Spinal cord (tissue), 10 donors: ENCODE measurements around the gene PDZRN3. TPM values are rescaled to one million over a fixed set of nuclear protein-coding genes. Genes with fewer than 3 reads are reported as not detected.
A peak's percentile ranks its signal among the peaks of the same experiment; 100 is the strongest.

Experiments
- DNase-seq, 6 donors: peaks; one replicate each; pipeline versions ENCODE4 v3.0.0 to v3.0.0-alpha.2; 2013 to 2015; ENCODE audit warnings: low spot score in 6 of 6, low read depth in 4 of 6
- H3K27ac ChIP-seq: one replicate; pipeline ENCODE4 v1.5.1; 2013; ENCODE audit warnings: low read depth, low read length, control low read depth
- H3K27me3 ChIP-seq: one replicate; pipeline ENCODE4 v1.6.1; 2013; ENCODE audit warnings: low read length; ENCODE audit not compliant: control insufficient read depth, insufficient read depth
- H3K36me3 ChIP-seq: one replicate; pipeline ENCODE4 v1.6.1; 2013; ENCODE audit warnings: low read length; ENCODE audit not compliant: control insufficient read depth, insufficient read depth
- H3K4me1 ChIP-seq: one replicate; pipeline ENCODE4 v1.6.1; 2013; ENCODE audit warnings: low read length; ENCODE audit not compliant: control insufficient read depth, insufficient read depth
- H3K4me3 ChIP-seq: one replicate; pipeline ENCODE4 v1.5.1; 2013; ENCODE audit warnings: low read depth, low read length, control low read depth
- H3K9me3 ChIP-seq: one replicate; pipeline ENCODE4 v1.6.1; 2013; ENCODE audit warnings: low read length; ENCODE audit not compliant: control insufficient read depth, insufficient read depth
- WGBS: methylation state at CpG from one replicate; pipeline ENCODE4 v1.1.5; 2013; ENCODE audit warnings: missing lambda C conversion rate; ENCODE audit not compliant: insufficient coverage; 5-methylcytosine and 5-hydroxymethylcytosine counted together
- polyA plus RNA-seq, 2 donors: library from polyadenylated mRNA; unstranded; fragments of 120-200 nt; gene quantifications; one replicate each; pipeline ENCODE4 v1.2.1, GENCODE V29; 2013; ENCODE audit not compliant: insufficient read length in 2 of 2
- total RNA-seq, 2 donors: library from RNA; depleted of rRNA in 1 of 2; stranded (reverse); fragments of 120-200 nt in 1 of 2; fragments of >200 nt in 1 of 2; gene quantifications; one replicate each; pipeline versions ENCODE4 v1.2.3 to v1.2.4, GENCODE V29; 2013 to 2014
- donor health status: healthy.

PDZRN3 gene
- total and polyA plus RNA-seq, 4 donors, result 21.8 to 83.6 (median 30.2) TPM

DNA sequence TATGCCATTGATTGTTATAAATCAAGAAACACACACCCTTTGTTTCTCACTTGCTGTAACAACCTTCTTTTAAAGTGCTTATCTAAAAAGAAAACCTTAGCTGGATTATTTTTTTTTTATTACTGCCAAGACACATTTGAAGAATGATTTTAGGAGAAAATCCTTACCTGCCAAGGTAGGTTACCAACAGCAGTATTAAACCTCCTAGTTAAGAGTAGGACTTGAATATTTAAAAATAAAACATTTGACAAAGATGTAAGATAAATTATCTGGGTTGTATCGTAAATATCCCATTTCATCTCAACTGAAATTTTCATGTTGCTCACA lies 192.1 kb downstream of the PDZRN3 start:
- Histone ChIP-seq H3K27ac (no peak overlapping the region), H3K4me3 (no peak overlapping the region), H3K27me3 (no peaks in the 10 kb centered on the region), H3K4me1 (peaks cover 8% of the 10 kb centered on the region), H3K36me3 (no peaks in the 10 kb centered on the region), H3K9me3 (no peaks in the 10 kb centered on the region)
- no peak for DNase-seq
- no CpG with 5 or more reads among the region's 1 CpG for WGBS

- Histone ChIP-seq H3K9me3 (no peaks in the 10 kb centered on the region), H3K4me3 (peak overlapping the region; percentile 2), H3K36me3 (no peaks in the 10 kb centered on the region), H3K27me3 (no peaks in the 10 kb centered on the region), H3K27ac (no peak overlapping the region), H3K4me1 (peaks cover 8% of the 10 kb centered on the region)
- peak in 3 of 6 donors; percentile 29 to 88 (median 65) for DNase-seq
- WGBS, result 72% methylated on average over 3 of the region's 9 CpGs
Observed at GRCh38 chr3:73432023-73432705, 192.6 kb downstream of the PDZRN3 start.

DNA sequence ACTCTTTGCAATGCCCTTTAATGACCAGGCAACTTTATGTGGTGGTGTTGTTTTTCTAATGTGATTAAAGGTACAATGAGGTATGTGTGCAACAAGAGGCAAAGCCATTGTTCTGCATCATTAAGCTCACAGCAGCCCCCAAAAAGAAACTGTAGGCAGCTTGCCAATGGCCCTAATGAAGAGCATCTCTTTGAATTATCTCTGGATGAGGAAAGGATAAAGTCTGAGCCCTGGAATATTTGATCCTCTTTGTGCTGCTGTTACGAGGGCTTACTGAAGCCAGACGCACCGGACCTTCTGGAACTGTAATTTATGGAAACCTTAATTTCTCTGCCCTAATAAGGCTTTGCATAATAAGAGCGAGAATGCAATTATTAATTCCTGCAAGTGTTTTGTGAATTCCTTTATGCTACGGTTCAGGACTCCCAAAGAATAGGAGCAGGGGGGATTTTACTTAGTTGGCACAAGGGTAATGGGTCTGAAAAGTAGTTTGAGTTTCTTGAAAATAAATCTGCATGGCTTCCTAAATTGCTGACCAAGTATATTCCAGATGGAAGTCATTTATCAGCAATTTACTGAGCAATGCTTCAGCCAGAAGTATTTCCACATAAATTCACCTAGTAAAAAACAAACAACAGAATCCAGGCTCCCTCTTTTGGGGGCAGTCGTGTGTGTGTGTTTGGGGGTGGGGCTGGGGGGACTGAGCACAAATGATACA lies 193.4 kb downstream of the PDZRN3 start:
- 21% methylated on average over 4 of the region's 6 CpGs for WGBS
- Histone ChIP-seq H3K36me3 (no peaks in the 10 kb centered on the region), H3K27me3 (no peaks in the 10 kb centered on the region), H3K4me3 (no peak overlapping the region), H3K9me3 (no peaks in the 10 kb centered on the region), H3K27ac (no peak overlapping the region), H3K4me1 (peaks cover 8% of the 10 kb centered on the region)
- peak in 2 of 6 donors; percentile 44 to 83 for DNase-seq

GRCh38 chr3:73427048-73427706 lies 197.6 kb downstream of the PDZRN3 start:
- no peak overlapping the region for H3K4me3 ChIP-seq
- H3K9me3 ChIP-seq, result no peaks in the 10 kb centered on the region
- no peak overlapping the region for H3K27ac ChIP-seq
- H3K4me1 ChIP-seq, result peaks cover 3% of the 10 kb centered on the region
- H3K27me3 ChIP-seq, result no peaks in the 10 kb centered on the region
- H3K36me3 ChIP-seq, result no peaks in the 10 kb centered on the region
- DNase-seq, result peak in 2 of 6 donors; percentile 35 to 55
- 53% methylated on average over 7 of the region's 11 CpGs for WGBS

DNA sequence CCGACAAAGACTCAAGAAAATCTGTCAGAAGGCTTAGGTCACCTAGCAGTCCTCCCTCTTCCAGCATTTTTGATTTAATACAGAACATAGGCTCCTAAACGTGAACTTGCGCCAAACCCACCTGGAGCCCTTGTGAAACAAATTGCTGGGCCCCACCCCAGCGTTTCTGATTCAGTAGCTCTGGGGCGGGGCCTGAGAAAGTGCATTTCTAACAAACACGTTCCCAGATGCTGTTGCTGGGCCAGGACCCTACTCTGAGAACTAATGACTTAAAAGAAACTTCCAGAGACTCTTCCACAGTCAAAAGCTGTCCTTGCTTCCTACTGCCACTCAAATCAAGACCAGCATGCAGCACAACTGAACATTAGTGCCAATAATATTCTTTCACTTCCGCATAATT lies 198.1 kb downstream of the PDZRN3 start:
- no peaks in the 10 kb centered on the region for H3K27me3 ChIP-seq
- no peaks in the 10 kb centered on the region for H3K4me1 ChIP-seq
- DNase-seq, result no peak
- 68% methylated on average over 6 of the region's 7 CpGs for WGBS
- no peak overlapping the region for H3K27ac ChIP-seq
- no peaks in the 10 kb centered on the region for H3K36me3 ChIP-seq
- no peaks in the 10 kb centered on the region for H3K9me3 ChIP-seq
- no peak overlapping the region for H3K4me3 ChIP-seq

DNA sequence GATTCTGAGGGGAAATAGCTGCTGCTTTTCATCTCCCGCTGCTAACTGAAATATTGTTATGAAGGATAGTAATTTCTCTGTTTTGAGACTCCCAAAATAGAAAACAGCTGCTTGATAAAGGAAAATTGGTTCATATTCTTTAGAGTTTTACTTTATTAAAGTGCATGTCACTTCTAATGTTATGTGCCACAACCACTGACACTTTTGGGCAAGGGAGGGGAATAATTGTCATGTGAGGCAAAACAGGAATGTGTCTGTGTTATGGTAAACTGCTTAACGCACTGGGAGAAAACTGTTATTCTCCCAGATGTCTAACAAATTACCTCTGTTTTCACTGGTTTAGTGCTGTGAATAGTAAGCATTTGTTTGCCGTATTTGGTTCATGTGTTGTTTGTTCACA lies 201.6 kb downstream of the PDZRN3 start:
- Histone ChIP-seq H3K4me1 (no peaks in the 10 kb centered on the region), H3K27me3 (no peaks in the 10 kb centered on the region), H3K27ac (no peak overlapping the region), H3K4me3 (no peak overlapping the region), H3K36me3 (no peaks in the 10 kb centered on the region), H3K9me3 (no peaks in the 10 kb centered on the region)
- DNase-seq, result peak in 1 of 6 donors; percentile 57
- 0% methylated on average over 1 of the region's 3 CpGs for WGBS

DNA sequence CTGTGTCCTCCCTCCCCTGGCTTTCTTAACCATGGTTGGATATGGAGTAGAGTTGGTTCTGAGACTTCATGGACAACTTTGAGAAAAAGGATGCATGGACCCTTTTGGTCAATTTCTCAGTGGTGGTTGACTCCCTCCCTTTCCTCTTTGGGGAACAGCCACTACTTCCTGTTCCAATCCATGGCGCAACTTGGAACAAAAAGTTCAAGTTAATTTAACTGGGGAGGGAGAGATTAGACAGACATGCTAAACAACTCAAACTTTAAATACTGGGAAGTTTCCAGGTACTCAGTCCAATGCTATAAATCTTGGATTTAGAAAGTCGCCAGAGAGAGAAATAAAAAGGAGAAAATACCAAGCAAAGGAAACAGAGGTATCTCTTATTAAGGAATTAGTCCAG lies 202.2 kb downstream of the PDZRN3 start:
- peak in 1 of 6 donors; percentile 23 for DNase-seq
- Histone ChIP-seq H3K27me3 (no peaks in the 10 kb centered on the region), H3K4me3 (no peak overlapping the region), H3K36me3 (no peaks in the 10 kb centered on the region), H3K27ac (no peak overlapping the region), H3K4me1 (no peaks in the 10 kb centered on the region), H3K9me3 (no peaks in the 10 kb centered on the region)
- no CpG with 5 or more reads among the region's 2 CpGs for WGBS

GRCh38 chr3:73419942-73420341 lies 204.8 kb downstream of the PDZRN3 start:
- Histone ChIP-seq H3K4me3 (no peak overlapping the region), H3K36me3 (no peaks in the 10 kb centered on the region), H3K27me3 (no peaks in the 10 kb centered on the region), H3K9me3 (no peaks in the 10 kb centered on the region), H3K4me1 (no peaks in the 10 kb centered on the region), H3K27ac (peak overlapping the region; percentile 55)
- DNase-seq, result no peak
- 90% methylated on average over 3 of the region's 3 CpGs for WGBS

DNA sequence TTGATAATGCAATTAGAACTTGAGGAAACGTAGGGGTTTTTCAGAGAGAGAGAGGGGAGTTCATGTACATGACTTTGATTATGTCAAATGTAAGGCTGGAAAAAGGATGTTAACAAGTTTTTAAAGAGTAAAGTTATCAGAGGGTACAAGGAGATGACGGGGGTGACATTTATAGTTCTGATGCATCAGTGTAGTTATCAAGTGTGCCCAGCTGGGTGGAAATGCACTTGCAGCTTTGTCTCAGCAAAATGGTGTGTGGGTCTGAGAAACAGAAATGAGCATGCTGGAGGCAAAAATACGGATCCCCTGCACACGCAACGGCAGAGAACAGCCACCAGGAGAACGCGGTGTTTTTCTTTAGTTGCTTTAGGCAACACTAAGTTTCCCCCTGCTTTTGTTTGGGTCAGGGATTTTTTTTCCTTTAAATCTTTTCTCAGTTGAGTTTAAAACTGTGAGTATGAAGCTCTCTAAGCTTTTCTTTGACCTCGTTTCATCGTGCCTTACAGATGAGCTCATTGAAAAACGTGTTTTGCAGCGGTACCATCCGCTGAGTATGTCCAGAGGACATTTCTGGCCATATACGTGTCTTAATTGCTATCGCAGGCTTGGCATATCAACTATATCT lies 205.4 kb downstream of the PDZRN3 start:
- Histone ChIP-seq H3K4me3 (no peak overlapping the region), H3K27ac (peak overlapping the region; percentile 55), H3K36me3 (no peaks in the 10 kb centered on the region), H3K9me3 (no peaks in the 10 kb centered on the region), H3K27me3 (no peaks in the 10 kb centered on the region), H3K4me1 (no peaks in the 10 kb centered on the region)
- peak in 2 of 6 donors; percentile 26 to 32 for DNase-seq
- WGBS, result 46% methylated on average over 6 of the region's 14 CpGs
